Hepatocyte (in vitro differentiated cells): ENCODE measurements around the gene PI16.

Source experiments
- CTCF ChIP-seq: fragments of 200-600 bp; sonication (generic); IDR thresholded peaks from 2 replicates; pipeline ENCODE4 v1.5.1; 2016; ENCODE audit warnings: antibody characterized with exemption, mild to moderate bottlenecking; ENCODE audit not compliant: poor library complexity
- EZH2 ChIP-seq: fragments of 200-600 bp; sonication (generic); IDR thresholded peaks from 2 replicates; pipeline ENCODE4 v1.6.1; 2016; ENCODE audit warnings: antibody characterized with exemption, mild to moderate bottlenecking, borderline replicate concordance
- EZH2phosphoT487 ChIP-seq: fragments of 200-600 bp; sonication (generic); IDR thresholded peaks from one replicate; pipeline ENCODE4 v1.6.1; 2018; ENCODE audit warnings: antibody characterized with exemption, mild to moderate bottlenecking, low read depth, moderate library complexity; ENCODE audit not compliant: unreplicated experiment, severe bottlenecking

- no peak for TF ChIP-seq CTCF
- no peak for TF ChIP-seq EZH2
- no peak for TF ChIP-seq EZH2phosphoT487
Measured at GRCh38 chr6:36985417-36985807, 30.9 kb downstream of the PI16 start.
